ENCODE measurements around the gene TBCD.
A peak's percentile ranks its signal among the peaks of the same experiment; 100 is the strongest.

TBCD gene

GRCh38 chr17:82788206-82789001 is 36.5 kb downstream of the TBCD start:
- POLR2A ChIA-PET, result interaction anchor here (0.6 kb wide), 1 partner anchor 15 kb away, joined by 8 read pairs; no protein-coding TSS in a partner anchor
- Histone ChIP-seq H3K4me1 (ENCODE audit: control insufficient read depth, insufficient read depth, low read length) (no peaks in the 10 kb centered on the region), H3K27ac (ENCODE audit: extremely low read depth, low read depth, low read length) (no peak overlapping the region), H3K4me3 (ENCODE audit: low read depth, low read length) (no peak overlapping the region), H3K36me3 (ENCODE audit: control insufficient read depth in 2 of 2, insufficient read depth in 1 of 2, low read length in 2 of 2) (peaks cover 8 to 21% of the 10 kb centered on the region in 2 experiments; a peak in 2 of 3 replicates), H3K9me3 (ENCODE audit: control insufficient read depth, insufficient read depth, low read depth, low read length) (no peaks in the 10 kb centered on the region)
- no peak for TF ChIP-seq ZNF792 (tag by site-specific recombination; IDR thresholded peaks at IDR 0.05)
- CTCF ChIA-PET, result interaction anchor here (1.2 kb wide), 1 partner anchor 97 kb away, joined by 4 read pairs; no protein-coding TSS in a partner anchor

- H3K4me1 ChIP-seq (ENCODE audit: control insufficient read depth, insufficient read depth, low read length), result no peaks in the 10 kb centered on the region
- H3K27ac ChIP-seq (ENCODE audit: extremely low read depth, low read depth, low read length), result no peak overlapping the region
- CTCF ChIA-PET, result interaction anchor here (0.6 kb wide), 1 partner anchor 391 kb away, joined by 3 read pairs; no protein-coding TSS in a partner anchor
- no peak overlapping the region for H3K4me3 ChIP-seq (ENCODE audit: low read depth, low read length)
- peaks cover under 1 to 14% of the 10 kb centered on the region in 2 experiments; a peak in 2 of 3 replicates for H3K36me3 ChIP-seq (ENCODE audit: control insufficient read depth in 2 of 2, insufficient read depth in 1 of 2, low read length in 2 of 2)
- no peaks in the 10 kb centered on the region for H3K9me3 ChIP-seq (ENCODE audit: control insufficient read depth, insufficient read depth, low read depth, low read length)
- TF ChIP-seq MEIS1 (CRISPR knock-in tag; IDR thresholded peaks at IDR 0.05; ENCODE audit: borderline replicate concordance) (no peak), ZNF280D (tag by site-specific recombination; IDR thresholded peaks at IDR 0.05) (no peak), SP2 (tag by site-specific recombination; IDR thresholded peaks at IDR 0.05) (no peak), ZNF155 (tag by site-specific recombination; IDR thresholded peaks at IDR 0.05) (no peak), ZNF596 (tag by site-specific recombination; IDR thresholded peaks at IDR 0.05) (no peak)
- POLR2A ChIA-PET, result interaction anchor here (0.6 kb wide), 1 partner anchor 14 kb away, joined by 8 read pairs; no protein-coding TSS in a partner anchor
These were observed 37.3 kb downstream of the TBCD start for GRCh38 chr17:82789051-82789592.

GRCh38 chr17:82789806-82790205 is 37.9 kb downstream of the TBCD start:
- ChIA-PET POLR2A (no interaction called here), CTCF (interaction anchor here (0.6 to 0.8 kb wide), 2 partner anchors 128 to 390 kb away, joined by 3 read pairs; no protein-coding TSS in a partner anchor)
- no peak for TF ChIP-seq ZNF645 (tag by site-specific recombination; IDR thresholded peaks at IDR 0.05)
- peak; percentile 77 for TF ChIP-seq SCRT2 (tag by site-specific recombination; IDR thresholded peaks at IDR 0.05)
- 0 out of 2 replicates have a peak, but pooled peaks have one; percentile 48 for TF ChIP-seq SCRT1 (tag by site-specific recombination; IDR thresholded peaks at IDR 0.05; ENCODE audit: borderline replicate concordance)
- TF ChIP-seq ZNF404 (tag by site-specific recombination; IDR thresholded peaks at IDR 0.05), result no peak
- TF ChIP-seq ZNF76 (tag by site-specific recombination; IDR thresholded peaks at IDR 0.05; ENCODE audit: borderline replicate concordance, low read depth), result no peak
- H3K27ac ChIP-seq (ENCODE audit: extremely low read depth, low read depth, low read length), result no peak overlapping the region
- no peaks in the 10 kb centered on the region for H3K9me3 ChIP-seq (ENCODE audit: control insufficient read depth, insufficient read depth, low read depth, low read length)
- peaks cover 0 to 7% of the 10 kb centered on the region in 2 experiments; a peak in 2 of 3 replicates for H3K36me3 ChIP-seq (ENCODE audit: control insufficient read depth in 2 of 2, insufficient read depth in 1 of 2, low read length in 2 of 2)
- no peak overlapping the region for H3K4me3 ChIP-seq (ENCODE audit: low read depth, low read length)
- no peaks in the 10 kb centered on the region for H3K4me1 ChIP-seq (ENCODE audit: control insufficient read depth, insufficient read depth, low read length)

- POLR2A ChIA-PET, result no interaction called here
- Histone ChIP-seq H3K36me3 (ENCODE audit: control insufficient read depth in 2 of 2, insufficient read depth in 1 of 2, low read length in 2 of 2) (peaks cover 0 to 12% of the 10 kb centered on the region in 2 experiments; a peak in 2 of 3 replicates), H3K4me1 (ENCODE audit: control insufficient read depth, insufficient read depth, low read length) (no peaks in the 10 kb centered on the region), H3K9me3 (ENCODE audit: control insufficient read depth, insufficient read depth, low read depth, low read length) (no peaks in the 10 kb centered on the region), H3K27ac (ENCODE audit: extremely low read depth, low read depth, low read length) (no peak overlapping the region), H3K4me3 (ENCODE audit: low read depth, low read length) (no peak overlapping the region)
- CTCF ChIA-PET, result interaction anchor here (0.8 to 1.6 kb wide), 3 partner anchors 8 to 127 kb away, joined by 3 to 8 read pairs (median 4); no protein-coding TSS in a partner anchor
- TF ChIP-seq, protein P1, sequence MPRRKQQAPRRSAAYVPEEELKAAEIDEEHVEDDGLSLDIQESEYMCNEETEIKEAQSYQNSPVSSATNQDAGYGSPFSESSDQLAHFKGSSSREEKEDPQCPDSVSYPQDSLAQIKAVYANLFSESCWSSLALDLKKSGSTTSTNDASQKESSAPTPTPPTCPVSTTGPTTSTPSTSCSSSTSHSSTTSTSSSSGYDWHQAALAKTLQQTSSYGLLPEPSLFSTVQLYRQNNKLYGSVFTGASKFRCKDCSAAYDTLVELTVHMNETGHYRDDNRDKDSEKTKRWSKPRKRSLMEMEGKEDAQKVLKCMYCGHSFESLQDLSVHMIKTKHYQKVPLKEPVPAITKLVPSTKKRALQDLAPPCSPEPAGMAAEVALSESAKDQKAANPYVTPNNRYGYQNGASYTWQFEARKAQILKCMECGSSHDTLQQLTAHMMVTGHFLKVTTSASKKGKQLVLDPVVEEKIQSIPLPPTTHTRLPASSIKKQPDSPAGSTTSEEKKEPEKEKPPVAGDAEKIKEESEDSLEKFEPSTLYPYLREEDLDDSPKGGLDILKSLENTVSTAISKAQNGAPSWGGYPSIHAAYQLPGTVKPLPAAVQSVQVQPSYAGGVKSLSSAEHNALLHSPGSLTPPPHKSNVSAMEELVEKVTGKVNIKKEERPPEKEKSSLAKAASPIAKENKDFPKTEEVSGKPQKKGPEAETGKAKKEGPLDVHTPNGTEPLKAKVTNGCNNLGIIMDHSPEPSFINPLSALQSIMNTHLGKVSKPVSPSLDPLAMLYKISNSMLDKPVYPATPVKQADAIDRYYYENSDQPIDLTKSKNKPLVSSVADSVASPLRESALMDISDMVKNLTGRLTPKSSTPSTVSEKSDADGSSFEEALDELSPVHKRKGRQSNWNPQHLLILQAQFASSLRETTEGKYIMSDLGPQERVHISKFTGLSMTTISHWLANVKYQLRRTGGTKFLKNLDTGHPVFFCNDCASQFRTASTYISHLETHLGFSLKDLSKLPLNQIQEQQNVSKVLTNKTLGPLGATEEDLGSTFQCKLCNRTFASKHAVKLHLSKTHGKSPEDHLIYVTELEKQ (tag by site-specific recombination; IDR thresholded peaks at IDR 0.05; ENCODE audit: borderline replicate concordance), result no peak
- TF ChIP-seq GLIS1 (tag by site-specific recombination; IDR thresholded peaks at IDR 0.05) (no peak), OVOL3 (tag by site-specific recombination; IDR thresholded peaks at IDR 0.05) (no peak), ZNF629 (tag by site-specific recombination; IDR thresholded peaks at IDR 0.05) (no peak), PRDM1 (tag by site-specific recombination; IDR thresholded peaks at IDR 0.05) (no peak), ZNF211 (tag by site-specific recombination; IDR thresholded peaks at IDR 0.05; ENCODE audit: low read depth) (no peak), ZNF677 (tag by site-specific recombination; IDR thresholded peaks at IDR 0.05) (no peak), ZSCAN23 (tag by site-specific recombination; IDR thresholded peaks at IDR 0.05) (no peak)
These were observed 38.5 kb downstream of the TBCD start for GRCh38 chr17:82790391-82790790.

Data from HEK293 (cell line).